ENCODE results near the gene VPS13C.

Gene VPS13C

GRCh38 chr15:62094388-62094787 is 34.1 kb upstream of the VPS13C start:
- no peaks in the 10 kb centered on the region for H3K36me3 ChIP-seq (ENCODE audit: control insufficient read depth in 1 of 2, insufficient read depth in 2 of 2, low read length in 2 of 2)
- no peak overlapping the region for H3K27ac ChIP-seq (ENCODE audit: low read length)
- no peaks in the 10 kb centered on the region for H3K27me3 ChIP-seq (ENCODE audit: low read depth, low read length)
- H3K4me3 ChIP-seq (ENCODE audit: low read depth in 1 of 2, low read length in 2 of 2) = no peak overlapping the region
- no peaks in the 10 kb centered on the region for H3K9me3 ChIP-seq (ENCODE audit: control insufficient read depth in 1 of 2, low read length in 2 of 2)
- H3K4me1 ChIP-seq (ENCODE audit: control insufficient read depth in 1 of 2, insufficient read depth in 2 of 2, low read length in 2 of 2) = no peaks in the 10 kb centered on the region

DNA sequence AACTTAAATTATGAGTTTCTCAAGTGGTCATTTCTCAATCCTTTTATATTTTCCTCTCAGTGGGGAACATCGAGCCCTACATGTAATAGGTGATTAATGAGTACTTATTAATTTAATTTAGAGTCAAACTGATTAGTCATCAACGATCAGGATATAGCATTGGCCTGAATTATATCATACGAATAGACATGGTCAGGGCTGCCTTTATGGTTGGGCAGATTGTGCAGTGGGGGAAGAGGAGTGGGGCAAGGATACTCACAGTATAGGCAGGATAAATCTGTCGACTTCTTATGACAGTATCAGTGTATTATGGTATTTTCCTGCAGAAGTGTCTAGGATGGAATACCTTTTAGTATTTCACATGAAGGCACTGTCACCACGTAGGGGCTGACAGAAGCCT is 33.6 kb upstream of the VPS13C start:
- Histone ChIP-seq H3K4me3 (ENCODE audit: low read depth in 1 of 2, low read length in 2 of 2) (no peak overlapping the region), H3K27ac (ENCODE audit: low read length) (no peak overlapping the region), H3K4me1 (ENCODE audit: control insufficient read depth in 1 of 2, insufficient read depth in 2 of 2, low read length in 2 of 2) (no peaks in the 10 kb centered on the region), H3K36me3 (ENCODE audit: control insufficient read depth in 1 of 2, insufficient read depth in 2 of 2, low read length in 2 of 2) (no peaks in the 10 kb centered on the region), H3K27me3 (ENCODE audit: low read depth, low read length) (no peaks in the 10 kb centered on the region), H3K9me3 (ENCODE audit: control insufficient read depth in 1 of 2, low read length in 2 of 2) (no peaks in the 10 kb centered on the region)

- Histone ChIP-seq H3K4me1 (ENCODE audit: control insufficient read depth in 1 of 2, insufficient read depth in 2 of 2, low read length in 2 of 2) (no peaks in the 10 kb centered on the region), H3K9me3 (ENCODE audit: control insufficient read depth in 1 of 2, low read length in 2 of 2) (no peaks in the 10 kb centered on the region), H3K27me3 (ENCODE audit: low read depth, low read length) (no peaks in the 10 kb centered on the region), H3K4me3 (ENCODE audit: low read depth in 1 of 2, low read length in 2 of 2) (no peak overlapping the region), H3K36me3 (ENCODE audit: control insufficient read depth in 1 of 2, insufficient read depth in 2 of 2, low read length in 2 of 2) (no peaks in the 10 kb centered on the region), H3K27ac (ENCODE audit: low read length) (no peak overlapping the region)
Measured at GRCh38 chr15:62090988-62091387, 30.7 kb upstream of the VPS13C start.

GRCh38 chr15:62089616-62090015 is 29.4 kb upstream of the VPS13C start:
- no peaks in the 10 kb centered on the region for H3K4me1 ChIP-seq (ENCODE audit: control insufficient read depth in 1 of 2, insufficient read depth in 2 of 2, low read length in 2 of 2)
- H3K9me3 ChIP-seq (ENCODE audit: control insufficient read depth in 1 of 2, low read length in 2 of 2) = no peaks in the 10 kb centered on the region
- no peaks in the 10 kb centered on the region for H3K27me3 ChIP-seq (ENCODE audit: low read depth, low read length)
- H3K4me3 ChIP-seq (ENCODE audit: low read depth in 1 of 2, low read length in 2 of 2) = no peak overlapping the region
- H3K36me3 ChIP-seq (ENCODE audit: control insufficient read depth in 1 of 2, insufficient read depth in 2 of 2, low read length in 2 of 2) = no peaks in the 10 kb centered on the region
- H3K27ac ChIP-seq (ENCODE audit: low read length) = no peak overlapping the region

DNA sequence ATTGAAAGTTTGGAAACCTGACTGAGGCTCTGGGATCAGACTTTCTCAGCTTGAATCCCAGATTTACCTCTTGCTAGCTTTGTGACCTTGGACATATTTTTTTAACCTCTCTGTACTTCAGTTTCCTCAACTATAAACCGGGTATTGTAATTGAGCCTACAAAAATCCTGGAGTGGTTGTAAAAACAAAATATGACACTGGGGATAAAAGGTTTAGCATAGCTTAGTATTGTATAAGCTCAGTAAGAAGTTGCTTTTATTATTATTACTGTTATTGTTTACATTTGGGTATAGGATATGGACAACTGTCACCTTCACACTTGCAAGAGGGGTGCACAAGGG is 28.1 kb upstream of the VPS13C start:
- H3K27ac ChIP-seq (ENCODE audit: low read length) = no peak overlapping the region
- H3K4me3 ChIP-seq (ENCODE audit: low read depth in 1 of 2, low read length in 2 of 2) = no peak overlapping the region

DNA sequence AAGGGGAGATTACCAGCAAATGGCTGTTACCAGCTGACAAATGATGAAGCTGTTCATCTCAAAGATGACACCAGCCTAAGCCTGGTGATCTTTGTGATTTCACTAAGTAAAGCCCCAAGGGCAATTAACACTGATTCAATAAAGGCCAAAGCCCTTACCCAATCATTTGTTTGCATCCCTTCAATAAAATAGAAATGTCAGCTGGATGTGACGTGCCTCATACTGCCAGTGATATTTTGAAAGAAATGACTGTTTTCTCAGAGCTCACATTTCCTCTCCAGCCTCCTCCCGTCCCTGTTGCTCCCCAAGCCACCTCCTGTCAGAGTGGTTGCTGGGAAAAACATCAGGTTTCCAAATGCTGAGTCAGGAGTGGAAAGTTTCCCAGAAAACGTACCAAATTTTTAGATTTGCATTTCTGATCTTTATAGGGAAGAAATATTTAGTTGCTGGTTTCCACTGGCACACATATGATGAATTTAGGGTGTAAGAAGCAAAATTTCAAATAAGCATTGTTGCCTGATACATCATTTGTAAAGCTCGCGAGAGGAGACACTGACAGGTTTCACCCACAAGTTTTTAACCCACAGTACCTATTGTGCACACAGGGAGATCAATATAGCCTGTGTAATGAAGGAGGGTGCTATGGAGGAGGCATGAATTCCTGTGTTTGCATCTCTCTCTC is 27.6 kb upstream of the VPS13C start:
- no peak overlapping the region for H3K4me3 ChIP-seq (ENCODE audit: low read depth in 1 of 2, low read length in 2 of 2)
- H3K9me3 ChIP-seq (ENCODE audit: control insufficient read depth in 1 of 2, low read length in 2 of 2) = no peaks in the 10 kb centered on the region
- H3K27me3 ChIP-seq (ENCODE audit: low read depth, low read length) = no peaks in the 10 kb centered on the region
- no peaks in the 10 kb centered on the region for H3K4me1 ChIP-seq (ENCODE audit: control insufficient read depth in 1 of 2, insufficient read depth in 2 of 2, low read length in 2 of 2)
- H3K27ac ChIP-seq (ENCODE audit: low read length) = no peak overlapping the region
- H3K36me3 ChIP-seq (ENCODE audit: control insufficient read depth in 1 of 2, insufficient read depth in 2 of 2, low read length in 2 of 2) = no peaks in the 10 kb centered on the region

More for the DNA sequence above, 28.1 kb upstream of the VPS13C start:
- Histone ChIP-seq H3K36me3 (ENCODE audit: control insufficient read depth in 1 of 2, insufficient read depth in 2 of 2, low read length in 2 of 2) (no peaks in the 10 kb centered on the region), H3K9me3 (ENCODE audit: control insufficient read depth in 1 of 2, low read length in 2 of 2) (no peaks in the 10 kb centered on the region), H3K4me1 (ENCODE audit: control insufficient read depth in 1 of 2, insufficient read depth in 2 of 2, low read length in 2 of 2) (no peaks in the 10 kb centered on the region), H3K27me3 (ENCODE audit: low read depth, low read length) (no peaks in the 10 kb centered on the region)

- H3K36me3 ChIP-seq (ENCODE audit: control insufficient read depth in 1 of 2, insufficient read depth in 2 of 2, low read length in 2 of 2) = no peaks in the 10 kb centered on the region
- no peaks in the 10 kb centered on the region for H3K9me3 ChIP-seq (ENCODE audit: control insufficient read depth in 1 of 2, low read length in 2 of 2)
- no peak overlapping the region for H3K27ac ChIP-seq (ENCODE audit: low read length)
- H3K27me3 ChIP-seq (ENCODE audit: low read depth, low read length) = no peaks in the 10 kb centered on the region
- no peak overlapping the region for H3K4me3 ChIP-seq (ENCODE audit: low read depth in 1 of 2, low read length in 2 of 2)
- no peaks in the 10 kb centered on the region for H3K4me1 ChIP-seq (ENCODE audit: control insufficient read depth in 1 of 2, insufficient read depth in 2 of 2, low read length in 2 of 2)
Measured at GRCh38 chr15:62085740-62086139, 25.5 kb upstream of the VPS13C start.

DNA sequence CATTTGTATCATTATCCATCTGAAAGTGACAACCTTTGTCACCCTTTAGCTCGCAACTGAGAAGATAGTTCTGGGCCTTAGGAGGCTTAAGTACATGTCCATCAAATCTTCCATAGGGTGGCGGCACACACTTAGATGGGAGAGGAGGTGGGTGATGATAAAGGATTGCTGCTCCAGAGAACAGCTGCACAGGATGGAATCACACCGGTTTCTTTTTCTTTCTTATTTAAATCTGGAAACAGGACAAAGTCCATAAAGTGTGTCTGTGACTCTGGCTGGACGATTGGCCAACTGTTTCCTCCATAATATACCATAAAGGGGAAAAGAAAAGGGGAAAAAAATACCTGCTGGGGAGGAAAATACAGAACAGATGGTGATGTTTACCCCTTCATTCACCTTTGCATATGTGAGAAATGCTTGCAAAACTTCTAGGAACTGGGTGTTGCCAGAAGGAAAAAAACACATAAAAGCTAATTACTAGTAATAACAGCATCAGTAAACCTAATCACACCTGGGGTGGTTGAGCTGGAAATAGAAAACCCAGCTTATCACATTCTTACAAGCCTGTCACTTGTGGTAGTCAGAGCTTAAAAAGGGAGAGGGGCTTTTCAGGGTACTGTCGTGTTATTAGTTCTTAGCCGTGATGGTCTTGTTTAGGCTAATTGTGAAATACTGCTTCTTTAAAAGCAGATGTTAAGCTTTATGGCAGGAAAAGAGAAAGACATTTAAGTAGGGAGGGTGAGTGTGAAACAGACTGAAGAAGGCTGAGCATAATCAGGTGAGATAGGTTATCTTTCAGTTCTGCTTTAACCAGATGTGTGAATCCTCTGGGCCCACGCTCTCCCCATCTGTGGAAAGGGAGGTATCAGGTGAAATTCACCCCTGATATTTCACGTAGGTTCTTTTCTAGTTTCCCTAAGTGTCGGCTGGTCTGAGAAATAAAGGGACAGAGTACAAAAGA is 23.2 kb upstream of the VPS13C start:
- no peak overlapping the region for H3K4me3 ChIP-seq (ENCODE audit: low read depth in 1 of 2, low read length in 2 of 2)
- H3K36me3 ChIP-seq (ENCODE audit: control insufficient read depth in 1 of 2, insufficient read depth in 2 of 2, low read length in 2 of 2) = no peaks in the 10 kb centered on the region
- no peaks in the 10 kb centered on the region for H3K9me3 ChIP-seq (ENCODE audit: control insufficient read depth in 1 of 2, low read length in 2 of 2)
- H3K27ac ChIP-seq (ENCODE audit: low read length) = no peak overlapping the region
- no peaks in the 10 kb centered on the region for H3K4me1 ChIP-seq (ENCODE audit: control insufficient read depth in 1 of 2, insufficient read depth in 2 of 2, low read length in 2 of 2)
- H3K27me3 ChIP-seq (ENCODE audit: low read depth, low read length) = no peaks in the 10 kb centered on the region

GRCh38 chr15:62079594-62079993 is 19.3 kb upstream of the VPS13C start:
- no peaks in the 10 kb centered on the region for H3K27me3 ChIP-seq (ENCODE audit: low read depth, low read length)
- H3K27ac ChIP-seq (ENCODE audit: low read length) = no peak overlapping the region
- H3K4me1 ChIP-seq (ENCODE audit: control insufficient read depth in 1 of 2, insufficient read depth in 2 of 2, low read length in 2 of 2) = no peaks in the 10 kb centered on the region
- no peak overlapping the region for H3K4me3 ChIP-seq (ENCODE audit: low read depth in 1 of 2, low read length in 2 of 2)
- H3K36me3 ChIP-seq (ENCODE audit: control insufficient read depth in 1 of 2, insufficient read depth in 2 of 2, low read length in 2 of 2) = no peaks in the 10 kb centered on the region
- no peaks in the 10 kb centered on the region for H3K9me3 ChIP-seq (ENCODE audit: control insufficient read depth in 1 of 2, low read length in 2 of 2)

DNA sequence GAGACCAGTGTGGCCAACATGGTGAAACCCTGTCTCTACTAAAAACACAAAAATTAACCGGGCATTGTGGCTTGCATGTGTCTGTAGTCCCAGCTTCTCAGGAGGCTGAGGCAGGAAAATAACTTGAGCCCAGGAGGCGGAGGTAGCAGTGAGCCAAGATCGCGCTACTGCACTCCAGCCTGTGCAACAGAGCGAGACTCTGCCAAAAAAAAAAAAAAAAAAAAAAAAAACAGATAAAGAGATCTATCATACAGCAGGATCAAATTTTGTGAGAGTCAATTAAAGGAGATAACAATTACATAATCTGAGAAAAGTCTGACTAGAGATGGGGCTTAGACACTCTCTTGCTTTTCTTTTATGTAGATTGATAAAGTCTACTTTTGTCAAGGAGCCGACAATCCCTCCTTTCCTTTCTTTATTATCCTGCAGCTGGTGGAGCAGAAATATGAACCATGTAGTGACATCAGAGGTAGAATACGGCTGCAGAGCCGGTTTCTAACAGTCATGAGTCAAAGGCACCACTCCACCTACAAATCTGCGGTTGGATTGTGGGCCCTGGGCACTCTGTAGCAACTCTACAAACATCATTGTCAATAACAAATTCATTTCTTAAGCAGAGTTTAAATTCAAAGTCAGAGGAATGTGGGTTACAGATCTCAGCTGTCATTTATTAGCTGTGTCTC is 15.5 kb upstream of the VPS13C start:
- Histone ChIP-seq H3K9me3 (ENCODE audit: control insufficient read depth in 1 of 2, low read length in 2 of 2) (no peaks in the 10 kb centered on the region), H3K4me3 (ENCODE audit: low read depth in 1 of 2, low read length in 2 of 2) (no peak overlapping the region), H3K27me3 (ENCODE audit: low read depth, low read length) (no peaks in the 10 kb centered on the region)

GRCh38 chr15:62071711-62072308 is 11.6 kb upstream of the VPS13C start:
- Histone ChIP-seq H3K27ac (ENCODE audit: low read length) (no peak overlapping the region), H3K36me3 (ENCODE audit: control insufficient read depth in 1 of 2, insufficient read depth in 2 of 2, low read length in 2 of 2) (no peaks in the 10 kb centered on the region), H3K4me3 (ENCODE audit: low read depth in 1 of 2, low read length in 2 of 2) (no peak overlapping the region), H3K27me3 (ENCODE audit: low read depth, low read length) (no peaks in the 10 kb centered on the region), H3K9me3 (ENCODE audit: control insufficient read depth in 1 of 2, low read length in 2 of 2) (no peaks in the 10 kb centered on the region), H3K4me1 (ENCODE audit: control insufficient read depth in 1 of 2, insufficient read depth in 2 of 2, low read length in 2 of 2) (peaks cover 5 to 8% of the 10 kb centered on the region in 2 donors)

More for the DNA sequence above, 15.5 kb upstream of the VPS13C start:
- Histone ChIP-seq H3K4me1 (ENCODE audit: control insufficient read depth in 1 of 2, insufficient read depth in 2 of 2, low read length in 2 of 2) (no peaks in the 10 kb centered on the region), H3K27ac (ENCODE audit: low read length) (no peak overlapping the region), H3K36me3 (ENCODE audit: control insufficient read depth in 1 of 2, insufficient read depth in 2 of 2, low read length in 2 of 2) (no peaks in the 10 kb centered on the region)

All from muscle layer of duodenum (tissue), 2 donors.